NCI-H187 treated with DMSO at 0.1 percent for 48 hours (cell line): Measurements from ENCODE around the gene CIITA.

Source experiments
- DNase-seq: peaks from one replicate; lab custom pipeline; 2025; lab: John Stamatoyannopoulos, UW

Gene CIITA

DNA sequence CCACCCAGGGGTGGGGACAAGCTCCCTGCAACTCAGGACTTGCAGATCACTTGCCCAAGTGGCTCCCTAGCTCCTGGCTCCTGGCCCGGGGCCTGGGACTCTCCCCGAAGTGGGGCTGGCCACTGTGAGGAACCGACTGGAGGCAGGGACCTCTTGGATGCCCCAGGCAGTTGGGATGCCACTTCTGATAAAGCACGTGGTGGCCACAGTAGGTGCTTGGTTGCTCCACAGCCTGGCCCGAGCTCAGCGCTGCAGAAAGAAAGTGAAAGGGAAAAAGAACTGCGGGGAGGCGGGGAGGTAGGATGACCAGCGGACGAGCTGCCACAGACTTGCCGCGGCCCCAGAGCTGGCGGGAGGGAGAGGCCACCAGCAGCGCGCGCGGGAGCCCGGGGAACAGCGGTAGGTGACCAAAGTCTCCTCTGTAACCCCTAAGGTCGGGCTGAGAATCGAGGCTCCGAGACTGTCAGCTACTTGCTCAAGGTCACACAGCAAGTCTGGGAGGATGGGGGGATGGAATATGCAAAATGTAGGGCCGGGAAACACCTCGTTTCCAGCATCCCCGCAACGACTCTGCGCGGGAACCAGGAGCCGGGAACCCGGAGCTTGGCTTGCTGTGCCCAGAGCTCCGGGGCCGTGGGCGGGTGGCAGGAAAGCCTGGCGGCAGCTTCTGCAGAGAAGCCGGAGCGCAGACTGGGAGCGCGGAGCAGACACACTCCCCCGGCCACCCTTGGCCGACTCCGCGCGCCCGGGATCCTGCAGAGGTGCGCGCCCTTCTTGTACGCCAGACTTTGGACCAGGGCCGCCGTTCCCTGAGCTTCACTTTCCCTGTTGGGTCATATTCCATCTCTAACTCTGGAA lies 1.9 kb downstream of the CIITA start:
- DNase-seq = no peak

DNA sequence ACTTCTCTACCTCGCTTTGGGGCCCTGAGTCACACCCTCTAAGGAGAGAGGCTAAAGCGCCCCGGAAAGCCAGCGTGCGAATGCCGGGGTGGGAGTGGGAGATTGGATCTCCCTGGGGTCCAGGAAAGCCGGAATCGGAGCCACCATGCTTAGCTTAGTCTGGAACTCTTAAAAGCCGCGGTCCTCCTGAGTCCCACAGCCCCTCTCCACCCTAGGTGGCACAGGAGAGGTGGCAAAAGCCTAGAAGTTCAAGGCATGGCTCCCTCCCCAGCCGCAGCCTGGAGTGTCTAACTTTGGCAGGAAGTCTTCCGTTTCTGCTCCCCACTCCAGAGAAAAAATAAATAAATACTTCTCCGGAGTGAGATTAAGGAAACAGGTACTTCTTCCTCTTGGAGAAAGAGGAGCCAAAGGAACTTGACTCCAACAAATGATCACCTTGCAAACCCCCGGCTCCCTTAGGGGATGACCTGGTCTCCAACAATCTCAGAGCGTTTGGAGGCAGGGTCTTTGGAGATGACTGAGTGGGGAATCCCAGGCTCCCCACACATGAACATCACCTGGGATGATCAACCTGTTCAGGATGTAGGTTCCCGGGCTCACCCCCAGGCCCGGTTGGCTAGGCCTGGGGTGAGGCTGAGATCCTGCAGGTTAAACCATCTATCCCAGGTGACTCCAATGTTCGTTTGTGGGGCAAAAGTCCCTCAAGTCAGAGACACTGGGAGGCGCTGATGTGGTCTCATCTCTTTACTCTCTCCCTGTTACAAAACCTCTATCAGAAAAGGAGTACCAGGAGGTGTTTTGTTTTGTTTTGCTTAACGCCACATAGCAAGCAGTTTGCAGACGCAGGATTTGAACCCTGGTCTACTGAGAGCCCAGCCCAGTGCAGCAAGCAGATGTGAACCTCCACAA lies 2.9 kb downstream of the CIITA start:
- no peak for DNase-seq

DNA sequence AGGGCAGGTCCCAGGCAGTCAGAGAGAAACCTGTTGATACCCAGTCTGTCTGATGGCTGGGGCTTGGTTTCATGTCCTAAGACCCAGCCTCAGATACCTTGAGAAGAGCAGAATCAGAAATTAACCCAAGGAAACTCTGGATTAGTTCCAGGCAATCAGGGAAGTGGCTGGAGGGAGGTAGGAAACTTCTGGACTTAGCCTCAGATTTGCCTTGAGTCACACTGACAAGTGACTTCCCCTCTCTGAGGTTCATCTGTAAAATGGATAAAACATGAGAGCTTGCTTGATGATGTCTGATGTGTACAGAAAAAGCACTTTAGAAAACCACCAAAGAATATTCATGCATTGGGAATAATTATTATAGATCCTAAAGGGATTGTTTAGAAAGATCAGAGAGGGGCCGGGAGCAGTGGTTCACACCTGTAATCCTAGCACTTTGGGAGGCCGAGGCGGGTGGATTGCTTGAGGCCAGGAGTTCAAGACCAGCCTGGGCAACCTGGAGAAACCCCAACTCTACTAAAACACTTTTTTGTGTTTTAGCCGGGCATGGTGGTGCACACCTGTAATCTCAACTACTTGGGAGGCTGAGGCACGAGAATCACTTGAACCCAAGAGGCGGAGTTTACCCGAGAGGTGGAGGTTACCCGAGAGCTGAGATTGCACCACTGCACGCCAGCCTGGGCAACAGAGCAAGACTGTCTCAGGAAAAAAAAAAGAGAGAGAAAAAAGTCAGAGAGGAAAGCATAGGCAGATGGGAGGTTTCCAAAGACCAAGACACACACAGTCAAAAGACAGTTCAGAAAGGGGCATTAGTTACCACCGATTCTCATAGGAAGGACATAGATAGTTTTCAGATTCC lies 3.8 kb downstream of the CIITA start:
- no peak for DNase-seq

DNA sequence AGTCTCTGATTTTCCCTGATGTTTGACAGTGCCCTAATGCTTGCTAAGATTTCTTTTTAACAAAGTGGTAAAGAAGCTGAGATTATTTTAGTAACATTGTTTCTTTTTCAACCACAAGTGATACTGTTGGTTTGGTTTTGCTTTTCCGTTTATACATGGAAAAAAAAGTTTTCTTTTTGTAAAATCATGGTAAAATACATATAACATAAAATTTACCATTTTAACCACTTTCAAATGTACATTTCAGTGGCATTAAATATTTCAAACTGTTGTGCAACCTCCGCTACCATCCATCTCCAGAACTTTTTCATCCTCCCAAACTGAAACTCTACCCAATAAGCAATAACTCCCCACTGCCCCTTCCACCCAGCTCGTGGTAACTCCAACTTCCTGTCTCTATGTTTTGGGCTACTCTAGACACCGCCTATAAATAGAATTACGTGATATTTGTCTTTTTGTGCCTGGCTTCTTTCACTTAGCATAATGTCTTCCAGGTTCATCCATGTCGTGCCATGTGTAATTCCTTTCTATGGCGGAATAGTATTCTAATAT lies 4.6 kb downstream of the CIITA start:
- no peak for DNase-seq

DNA sequence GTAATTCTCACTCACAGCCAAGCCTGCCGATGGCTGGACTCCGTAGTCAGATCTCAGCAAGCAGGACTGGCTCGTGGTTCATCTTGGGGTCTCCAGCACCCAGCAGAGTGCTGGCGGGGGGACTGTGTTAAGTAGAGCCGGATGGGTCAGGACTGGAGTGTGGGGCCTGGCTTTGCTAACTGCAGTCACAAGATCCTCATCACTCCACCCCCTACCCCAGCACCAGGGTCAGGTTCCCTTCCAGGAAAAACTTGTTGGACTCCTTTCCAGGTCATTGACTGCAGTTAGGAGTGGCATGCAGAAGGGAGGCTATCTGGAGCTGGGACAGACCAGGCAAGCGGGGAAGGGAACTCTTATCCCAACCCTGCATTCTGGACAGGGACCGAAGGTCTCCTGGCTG lies 6.0 kb downstream of the CIITA start:
- DNase-seq = no peak

DNA sequence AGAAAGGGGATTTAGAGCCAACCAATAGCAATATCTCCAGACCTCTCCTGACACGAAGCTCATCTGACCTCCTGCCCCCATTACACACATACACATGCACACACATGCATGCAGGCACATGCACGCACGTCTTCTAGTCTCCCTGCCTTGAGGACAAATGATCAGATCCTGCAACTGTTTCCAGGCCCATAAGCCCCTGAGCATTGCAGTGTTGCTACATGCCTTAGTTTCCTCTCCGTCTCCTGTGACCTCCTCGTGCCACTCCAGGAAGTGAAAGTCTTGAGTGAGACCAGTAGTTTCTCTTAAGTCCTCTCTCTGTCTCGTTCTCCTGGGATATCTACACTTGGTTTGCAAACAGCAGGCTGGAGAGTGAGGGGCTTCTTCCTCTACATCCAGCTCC lies 8.2 kb downstream of the CIITA start:
- no peak for DNase-seq

DNA sequence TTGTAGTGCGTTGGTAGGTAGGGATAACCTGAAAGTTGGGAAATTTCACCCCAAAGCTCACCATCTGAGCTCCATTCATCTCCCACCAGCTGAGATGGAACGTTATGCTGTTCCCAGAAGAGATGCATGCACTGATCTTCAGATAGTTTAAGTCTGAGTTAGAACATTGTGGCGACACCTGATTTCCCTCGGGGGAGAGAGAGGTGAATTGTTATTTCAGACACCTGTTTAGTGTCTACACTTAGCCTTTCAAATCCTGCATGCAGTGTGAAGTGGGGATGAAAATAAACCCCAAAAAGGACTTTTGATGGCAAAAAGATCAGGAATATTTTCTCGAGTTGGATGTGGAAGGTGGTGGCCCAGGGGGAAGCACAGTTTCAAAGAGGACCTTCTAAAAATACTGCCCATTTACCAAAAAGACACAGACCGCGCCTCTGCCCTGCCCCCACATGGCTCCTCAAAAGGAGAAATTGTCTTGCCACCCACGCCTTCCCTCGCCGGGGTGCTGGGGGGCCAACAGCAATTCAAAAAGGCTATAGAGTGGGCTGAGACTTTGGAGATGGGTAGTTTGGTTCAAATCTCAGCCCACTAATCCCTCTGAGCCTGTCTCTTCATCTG lies 11.4 kb downstream of the CIITA start:
- no peak for DNase-seq

DNA sequence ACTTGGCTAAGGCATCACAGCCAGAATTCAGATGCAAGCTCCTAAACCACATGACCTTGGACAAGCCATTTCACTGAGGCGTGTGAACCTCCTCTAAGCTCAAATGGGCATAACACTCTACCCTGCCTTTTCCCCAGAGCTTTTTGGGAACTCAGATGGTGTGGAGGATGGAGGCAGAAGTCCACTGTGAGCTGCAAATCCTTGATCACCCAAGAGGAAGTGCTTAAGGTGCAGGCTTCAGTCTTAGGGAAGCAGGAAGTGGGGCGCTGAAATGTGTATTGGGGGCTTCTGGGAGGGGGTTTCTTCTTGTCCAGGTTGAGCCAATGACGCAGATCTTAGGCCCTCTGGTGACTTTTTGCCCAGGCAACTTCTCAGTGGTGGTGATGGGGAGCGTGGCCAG lies 12.9 kb downstream of the CIITA start:
- DNase-seq = no peak

DNA sequence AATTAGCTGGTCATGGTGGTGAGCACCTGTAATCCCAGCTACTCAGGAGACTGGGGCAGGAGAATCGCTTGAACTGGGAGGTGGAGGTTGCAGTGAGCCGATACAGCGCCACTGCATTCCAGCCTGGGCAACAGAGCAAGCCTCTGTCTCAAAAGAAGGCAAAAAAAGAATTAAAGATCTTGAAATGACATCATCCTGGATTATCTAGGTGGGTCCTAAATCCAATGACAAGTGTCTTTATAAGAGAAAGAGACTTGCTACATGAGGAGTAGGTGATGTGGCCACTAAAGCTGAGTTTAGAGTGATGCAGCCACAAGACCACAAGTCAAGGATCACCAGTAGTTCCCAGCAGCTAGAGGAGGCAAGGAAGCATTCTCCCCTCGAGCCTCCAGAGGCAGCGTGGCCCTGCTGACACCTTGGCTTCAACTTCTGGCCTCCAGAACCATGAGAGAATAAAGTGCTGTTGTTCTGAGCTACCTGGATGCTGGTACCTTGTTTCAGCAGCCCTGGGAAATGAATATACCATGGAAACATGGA lies 15.8 kb downstream of the CIITA start:
- no peak for DNase-seq

DNA sequence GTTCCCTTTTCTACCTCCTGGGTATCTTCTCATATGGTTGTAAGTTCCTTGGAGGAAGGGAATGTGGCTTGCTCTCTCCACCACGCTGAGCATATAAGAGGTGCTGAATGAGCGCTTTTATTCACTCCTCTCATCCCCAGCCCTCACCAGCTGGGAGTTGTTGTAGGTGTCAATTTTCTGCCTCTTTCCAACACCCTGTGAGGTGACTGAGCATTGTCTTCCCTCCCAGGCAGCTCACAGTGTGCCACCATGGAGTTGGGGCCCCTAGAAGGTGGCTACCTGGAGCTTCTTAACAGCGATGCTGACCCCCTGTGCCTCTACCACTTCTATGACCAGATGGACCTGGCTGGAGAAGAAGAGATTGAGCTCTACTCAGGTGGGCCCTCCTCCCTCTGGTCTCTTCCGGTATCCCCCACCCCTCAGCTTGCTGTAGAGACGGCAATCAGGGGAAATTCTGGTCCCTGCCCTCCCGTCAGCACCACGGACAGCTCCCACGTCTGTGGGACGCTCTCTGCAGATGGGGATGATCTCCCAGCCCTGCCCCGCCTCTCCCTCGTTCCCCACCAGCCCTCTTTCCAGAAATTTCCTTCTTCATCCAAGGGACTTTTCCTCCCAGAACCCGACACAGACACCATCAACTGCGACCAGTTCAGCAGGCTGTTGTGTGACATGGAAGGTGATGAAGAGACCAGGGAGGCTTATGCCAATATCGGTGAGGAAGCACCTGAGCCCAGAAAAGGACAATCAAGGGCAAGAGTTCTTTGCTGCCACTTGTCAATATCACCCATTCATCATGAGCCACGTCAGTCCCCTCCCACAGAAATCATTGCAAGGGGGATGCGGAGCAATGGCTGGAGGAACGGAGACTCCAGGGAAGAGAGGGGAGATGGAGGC lies 18.3 kb downstream of the CIITA start:
- no peak for DNase-seq

DNA sequence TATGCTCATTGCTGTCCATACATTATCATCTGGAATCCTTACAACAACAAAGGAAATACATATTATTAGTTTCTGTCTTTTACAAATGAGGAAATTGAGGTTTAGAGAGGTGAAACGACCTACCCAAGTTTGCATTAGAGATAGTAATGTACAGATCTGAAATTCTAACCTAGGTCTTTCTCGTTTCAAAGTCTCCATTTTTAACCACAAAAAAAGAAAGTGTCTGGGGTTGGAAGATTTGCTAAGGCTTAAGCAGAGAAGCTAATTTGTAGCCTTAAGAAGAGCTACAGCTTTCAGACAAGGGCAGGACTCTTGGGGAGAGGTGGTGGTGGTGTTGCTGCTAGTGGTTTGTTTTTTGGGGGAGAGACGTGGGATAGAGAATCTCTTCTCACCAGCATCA lies 19.2 kb downstream of the CIITA start:
- no peak for DNase-seq

DNA sequence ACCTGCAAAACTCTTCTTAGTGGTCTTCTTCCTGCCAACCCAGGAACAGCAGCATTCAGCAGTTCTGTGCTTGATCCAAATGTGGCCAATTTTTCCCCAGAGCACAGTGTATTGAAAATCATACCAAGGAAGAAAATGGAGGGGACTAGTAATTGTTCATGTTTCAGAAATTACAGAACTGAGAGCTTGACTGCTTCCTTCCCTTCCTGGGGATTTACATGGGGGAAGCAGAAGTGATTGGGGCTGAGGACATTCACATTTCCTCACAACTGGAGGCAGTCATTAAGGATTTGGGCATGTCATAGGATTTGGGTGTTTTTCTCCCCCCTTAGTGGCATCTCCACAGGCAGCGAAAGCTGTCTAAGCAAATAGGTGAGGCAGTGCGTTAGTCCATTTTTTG lies 19.7 kb downstream of the CIITA start:
- no peak for DNase-seq

DNA sequence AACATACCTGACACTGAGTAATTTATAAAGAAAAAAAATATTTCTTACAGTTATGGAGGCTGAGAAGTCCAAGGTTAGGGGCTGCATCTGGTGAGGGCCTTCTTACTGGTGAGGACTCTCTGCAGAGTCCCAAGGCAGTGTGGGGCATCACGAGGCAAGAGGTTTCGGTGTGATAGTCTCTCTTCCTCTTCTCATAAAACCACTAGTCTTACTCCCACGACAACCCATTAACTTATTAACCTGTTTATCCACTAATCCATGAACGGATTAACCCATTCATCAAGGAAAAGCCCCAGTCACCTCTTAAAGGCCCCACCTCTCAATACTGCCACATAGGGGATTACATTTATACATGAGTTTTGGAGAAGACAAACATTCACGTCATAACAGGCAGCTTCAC lies 20.1 kb downstream of the CIITA start:
- DNase-seq = no peak

DNA sequence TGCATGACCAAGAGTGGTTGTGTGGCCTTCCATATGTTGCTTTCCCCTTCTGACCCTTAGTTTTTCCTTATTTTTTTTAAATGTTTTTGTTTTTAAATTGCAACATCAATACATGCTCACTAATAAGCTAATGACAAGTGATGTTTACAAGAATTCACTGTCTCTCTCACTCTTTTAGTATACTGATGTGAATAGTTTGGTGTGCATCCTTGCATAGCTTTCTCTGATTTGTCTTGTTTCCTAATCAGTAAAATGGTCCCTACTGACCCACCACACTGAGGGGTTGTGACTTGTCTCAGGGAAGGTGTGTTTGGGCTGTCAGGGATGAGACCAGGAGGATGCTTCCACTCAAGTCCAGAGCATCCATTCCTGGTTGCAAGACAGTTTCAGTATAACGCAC lies 26.0 kb downstream of the CIITA start:
- no peak for DNase-seq

DNA sequence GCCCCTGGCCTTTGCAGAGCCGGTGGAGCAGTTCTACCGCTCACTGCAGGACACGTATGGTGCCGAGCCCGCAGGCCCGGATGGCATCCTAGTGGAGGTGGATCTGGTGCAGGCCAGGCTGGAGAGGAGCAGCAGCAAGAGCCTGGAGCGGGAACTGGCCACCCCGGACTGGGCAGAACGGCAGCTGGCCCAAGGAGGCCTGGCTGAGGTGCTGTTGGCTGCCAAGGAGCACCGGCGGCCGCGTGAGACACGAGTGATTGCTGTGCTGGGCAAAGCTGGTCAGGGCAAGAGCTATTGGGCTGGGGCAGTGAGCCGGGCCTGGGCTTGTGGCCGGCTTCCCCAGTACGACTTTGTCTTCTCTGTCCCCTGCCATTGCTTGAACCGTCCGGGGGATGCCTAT lies 29.5 kb downstream of the CIITA start:
- DNase-seq = no peak

DNA sequence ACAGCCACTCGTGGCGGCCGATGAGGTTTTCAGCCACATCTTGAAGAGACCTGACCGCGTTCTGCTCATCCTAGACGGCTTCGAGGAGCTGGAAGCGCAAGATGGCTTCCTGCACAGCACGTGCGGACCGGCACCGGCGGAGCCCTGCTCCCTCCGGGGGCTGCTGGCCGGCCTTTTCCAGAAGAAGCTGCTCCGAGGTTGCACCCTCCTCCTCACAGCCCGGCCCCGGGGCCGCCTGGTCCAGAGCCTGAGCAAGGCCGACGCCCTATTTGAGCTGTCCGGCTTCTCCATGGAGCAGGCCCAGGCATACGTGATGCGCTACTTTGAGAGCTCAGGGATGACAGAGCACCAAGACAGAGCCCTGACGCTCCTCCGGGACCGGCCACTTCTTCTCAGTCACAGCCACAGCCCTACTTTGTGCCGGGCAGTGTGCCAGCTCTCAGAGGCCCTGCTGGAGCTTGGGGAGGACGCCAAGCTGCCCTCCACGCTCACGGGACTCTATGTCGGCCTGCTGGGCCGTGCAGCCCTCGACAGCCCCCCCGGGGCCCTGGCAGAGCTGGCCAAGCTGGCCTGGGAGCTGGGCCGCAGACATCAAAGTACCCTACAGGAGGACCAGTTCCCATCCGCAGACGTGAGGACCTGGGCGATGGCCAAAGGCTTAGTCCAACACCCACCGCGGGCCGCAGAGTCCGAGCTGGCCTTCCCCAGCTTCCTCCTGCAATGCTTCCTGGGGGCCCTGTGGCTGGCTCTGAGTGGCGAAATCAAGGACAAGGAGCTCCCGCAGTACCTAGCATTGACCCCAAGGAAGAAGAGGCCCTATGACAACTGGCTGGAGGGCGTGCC lies 30.1 kb downstream of the CIITA start:
- no peak for DNase-seq

DNA sequence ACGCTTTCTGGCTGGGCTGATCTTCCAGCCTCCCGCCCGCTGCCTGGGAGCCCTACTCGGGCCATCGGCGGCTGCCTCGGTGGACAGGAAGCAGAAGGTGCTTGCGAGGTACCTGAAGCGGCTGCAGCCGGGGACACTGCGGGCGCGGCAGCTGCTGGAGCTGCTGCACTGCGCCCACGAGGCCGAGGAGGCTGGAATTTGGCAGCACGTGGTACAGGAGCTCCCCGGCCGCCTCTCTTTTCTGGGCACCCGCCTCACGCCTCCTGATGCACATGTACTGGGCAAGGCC lies 30.7 kb downstream of the CIITA start:
- DNase-seq = no peak

DNA sequence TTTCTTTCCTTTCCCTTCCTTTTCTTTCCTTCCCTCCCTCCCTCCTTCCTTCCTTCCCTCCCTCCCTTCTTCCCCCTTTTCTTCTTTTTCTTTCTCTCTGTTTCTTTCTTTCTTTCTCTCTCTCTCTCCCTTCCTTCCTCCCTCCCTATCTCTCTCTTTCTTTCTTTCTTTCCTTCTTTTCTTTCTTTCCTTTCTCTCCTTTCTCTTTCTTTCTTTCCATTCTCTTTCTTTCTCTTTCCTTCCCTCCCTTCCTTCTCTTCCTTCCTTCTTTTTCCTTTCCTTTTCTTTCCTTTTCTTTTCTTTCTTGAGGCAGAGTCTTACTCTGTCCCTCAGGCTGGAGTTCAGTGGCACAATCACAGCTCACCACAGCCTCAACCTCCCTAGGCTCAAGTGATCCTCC lies 34.3 kb downstream of the CIITA start:
- DNase-seq = no peak

DNA sequence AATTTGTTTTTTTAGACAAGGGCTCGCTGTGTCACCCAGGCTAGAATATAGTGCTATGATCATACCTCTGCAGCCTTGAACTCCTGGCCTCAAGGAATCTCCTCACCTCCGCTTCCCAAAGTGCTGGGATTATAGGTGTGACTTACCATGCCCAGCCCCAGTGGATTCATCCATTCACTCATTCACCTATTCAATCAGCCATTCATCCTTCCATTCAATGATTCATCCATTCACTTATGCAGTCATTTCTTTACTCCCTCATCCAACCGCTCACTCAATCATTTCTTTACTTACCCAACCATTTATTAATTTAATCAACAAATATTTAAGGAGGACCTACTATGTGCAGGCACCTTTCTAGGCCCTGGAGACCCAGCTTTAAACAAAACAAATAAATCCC lies 39.5 kb downstream of the CIITA start:
- no peak for DNase-seq
